Prostate gland (tissue), 2 donors: Measurements from ENCODE around the gene PLTP. TPM values are rescaled to one million over a fixed set of nuclear protein-coding genes. Genes with fewer than 3 reads are reported as not detected.

Source experiments
- DNase-seq: peaks from one replicate; pipeline ENCODE4 v3.0.0-alpha.2; 2019; ENCODE audit warnings: low spot score
- H3K27ac ChIP-seq, 2 donors: fragments of 200-600 bp; sonication (generic); 2 replicates each; pipeline ENCODE4 v1.5.1; 2017 to 2019
- H3K27me3 ChIP-seq: fragments of 200-600 bp; sonication (generic); replicated peaks from 2 replicates; pipeline ENCODE4 v1.5.1; 2019; ENCODE audit not compliant: insufficient read depth
- H3K36me3 ChIP-seq, 2 donors: fragments of 200-600 bp; sonication (generic); 1 replicate in 1 of 2; 2 replicates in 1 of 2; pipeline versions ENCODE4 v1.5.1 to v1.8.1; 2017 to 2019
- H3K4me1 ChIP-seq: fragments of 200-600 bp; sonication (generic); replicated peaks from 2 replicates; pipeline ENCODE4 v1.5.1; 2019
- H3K4me3 ChIP-seq, 2 donors: fragments of 200-600 bp; sonication (generic); 2 replicates each; pipeline ENCODE4 v1.5.1; 2017 to 2019
- H3K9me3 ChIP-seq: fragments of 200-600 bp; sonication (generic); 2 replicates; pipeline ENCODE4 v1.5.1; 2017
- POLR2A ChIP-seq: fragments of 450-650 bp; IDR thresholded peaks from one replicate; pipeline ENCODE4 v1.6.1; 2016; ENCODE audit warnings: antibody characterized with exemption, mild to moderate bottlenecking
- POLR2AphosphoS5 ChIP-seq: sonication (generic); formaldehyde crosslinking; IDR thresholded peaks from one replicate; pipeline ENCODE4 v1.6.1; 2017; ENCODE audit warnings: antibody characterized with exemption
- WGBS: methylation state at CpG from one replicate; pipeline ENCODE4 v1.1.5; 2018; 5-methylcytosine and 5-hydroxymethylcytosine counted together
- intact Hi-C: fragments of 100-400 bp; cut with DNase I; formaldehyde crosslinking; loops from one replicate; pipeline ENCODE4 v1.14.2; 2022
- total RNA-seq, 2 donors: library from RNA; depleted of rRNA; stranded (reverse); fragments of >200 nt; gene quantifications; one replicate each; pipeline ENCODE4 v1.1.0, GENCODE V29; 2016
- TF ChIP-seq, protein P1 (sequence below), 4 experiments: fragments of 200-600 bp in 2 of 4; fragments of 450-650 bp in 2 of 4; sonication (generic) in 2 of 4; IDR thresholded peaks; 1 replicate in 3 of 4; 2 replicates in 1 of 4; pipeline ENCODE4 v1.5.1; 2016 to 2019; ENCODE audit warnings: antibody characterized with exemption in 4 of 4, mild to moderate bottlenecking in 2 of 4, moderate library complexity in 2 of 4

PLTP gene
- total RNA-seq, 2 donors from 2014 or later, result 29.4 to 101 TPM

DNA sequence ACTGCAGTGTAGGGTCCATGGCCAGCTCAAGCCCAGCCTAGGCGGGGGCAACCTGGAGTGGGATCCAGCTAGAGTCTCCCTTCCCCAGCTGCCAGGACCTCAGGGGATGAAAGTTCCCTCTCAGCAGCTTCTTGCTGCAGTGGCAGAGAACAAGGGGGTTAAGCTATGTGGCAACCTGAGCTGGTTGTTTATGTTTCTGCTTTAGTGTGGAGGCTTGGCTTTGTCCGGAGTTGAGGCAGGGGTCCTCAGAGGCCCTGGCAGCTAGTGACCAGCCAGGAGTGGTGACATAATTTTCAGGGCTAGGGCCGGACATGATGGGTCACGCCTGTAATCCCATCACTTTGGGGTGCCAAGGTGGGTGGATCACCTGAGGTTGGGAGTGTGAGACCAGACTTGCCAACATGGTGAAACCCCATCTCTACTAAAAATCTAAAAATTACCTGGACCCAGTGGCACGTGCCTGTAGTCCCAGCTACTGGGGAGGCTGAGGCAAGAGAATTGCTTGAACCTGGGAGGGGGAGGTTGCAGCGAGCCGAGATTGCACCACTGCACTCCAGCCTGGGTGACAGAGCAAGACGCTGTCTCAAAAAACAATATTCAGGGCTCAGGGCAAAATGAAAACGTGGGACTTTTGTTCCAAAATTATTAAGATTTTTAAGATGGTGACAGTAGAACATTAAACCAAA lies 14.0 kb upstream of the PLTP start:
- no peaks in the 10 kb centered on the region for H3K36me3 ChIP-seq
- WGBS, result 60% methylated on average over 9 of the region's 9 CpGs
- no peaks in the 10 kb centered on the region for H3K27me3 ChIP-seq
- no peak overlapping the region for H3K4me3 ChIP-seq
- intact Hi-C loops, result no loop called here
- no peaks in the 10 kb centered on the region for H3K9me3 ChIP-seq
- no peak overlapping the region for H3K27ac ChIP-seq
- TF ChIP-seq POLR2AphosphoS5, result no peak
- no peaks in the 10 kb centered on the region for H3K4me1 ChIP-seq
- DNase-seq, result no peak

DNA sequence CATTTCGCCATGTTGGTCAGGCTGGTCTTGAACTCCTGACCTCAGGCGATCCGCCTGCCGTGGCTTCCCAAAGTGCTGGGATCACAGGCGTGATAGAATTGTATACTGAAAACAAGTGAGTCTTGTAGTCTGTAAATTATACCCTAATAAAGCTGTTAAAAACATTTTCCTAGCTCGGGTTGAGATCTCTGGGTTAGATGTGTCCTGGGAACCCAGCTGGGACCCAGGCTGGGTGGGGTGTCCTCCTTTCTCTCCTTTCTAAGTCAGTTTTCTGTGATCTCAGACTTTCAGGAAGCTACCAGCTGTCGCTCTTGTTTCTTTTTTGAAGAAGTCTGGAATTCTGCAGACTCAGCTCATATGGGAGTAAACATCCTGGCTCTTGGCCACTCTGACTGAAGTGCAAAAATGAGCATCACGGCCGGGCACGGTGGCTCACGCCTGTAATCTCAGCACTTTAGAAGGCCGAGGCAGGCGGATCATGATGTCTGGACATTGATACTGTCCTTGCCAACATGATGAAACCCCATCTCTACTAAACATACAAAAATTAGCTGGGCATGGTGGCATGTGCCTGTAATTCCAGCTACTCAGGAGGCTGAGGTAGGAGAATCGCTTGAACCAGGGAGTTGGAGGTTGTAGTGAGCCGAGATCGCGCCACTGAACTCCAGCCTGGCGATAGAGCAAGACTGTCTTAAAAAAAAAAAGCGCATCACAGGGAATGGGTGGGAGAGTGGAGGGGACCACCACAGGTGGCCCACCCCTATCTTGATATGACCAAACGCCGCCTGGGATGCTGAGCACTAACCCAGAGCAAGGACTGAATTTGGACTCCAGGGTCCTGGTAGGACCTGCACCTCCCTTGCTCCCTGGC lies 12.7 kb upstream of the PLTP start:
- DNase-seq, result no peak
- H3K9me3 ChIP-seq, result no peaks in the 10 kb centered on the region
- no peaks in the 10 kb centered on the region for H3K36me3 ChIP-seq
- no peak for TF ChIP-seq POLR2A
- peak; percentile 24 for TF ChIP-seq POLR2AphosphoS5
- TF ChIP-seq, protein P1, sequence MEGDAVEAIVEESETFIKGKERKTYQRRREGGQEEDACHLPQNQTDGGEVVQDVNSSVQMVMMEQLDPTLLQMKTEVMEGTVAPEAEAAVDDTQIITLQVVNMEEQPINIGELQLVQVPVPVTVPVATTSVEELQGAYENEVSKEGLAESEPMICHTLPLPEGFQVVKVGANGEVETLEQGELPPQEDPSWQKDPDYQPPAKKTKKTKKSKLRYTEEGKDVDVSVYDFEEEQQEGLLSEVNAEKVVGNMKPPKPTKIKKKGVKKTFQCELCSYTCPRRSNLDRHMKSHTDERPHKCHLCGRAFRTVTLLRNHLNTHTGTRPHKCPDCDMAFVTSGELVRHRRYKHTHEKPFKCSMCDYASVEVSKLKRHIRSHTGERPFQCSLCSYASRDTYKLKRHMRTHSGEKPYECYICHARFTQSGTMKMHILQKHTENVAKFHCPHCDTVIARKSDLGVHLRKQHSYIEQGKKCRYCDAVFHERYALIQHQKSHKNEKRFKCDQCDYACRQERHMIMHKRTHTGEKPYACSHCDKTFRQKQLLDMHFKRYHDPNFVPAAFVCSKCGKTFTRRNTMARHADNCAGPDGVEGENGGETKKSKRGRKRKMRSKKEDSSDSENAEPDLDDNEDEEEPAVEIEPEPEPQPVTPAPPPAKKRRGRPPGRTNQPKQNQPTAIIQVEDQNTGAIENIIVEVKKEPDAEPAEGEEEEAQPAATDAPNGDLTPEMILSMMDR (IDR thresholded peaks at IDR 0.05), result no peak
- intact Hi-C loops, result no loop called here
- H3K27ac ChIP-seq, result peak overlapping the region in 1 of 2 donors; percentile 52
- H3K27me3 ChIP-seq, result no peaks in the 10 kb centered on the region
- H3K4me1 ChIP-seq, result no peaks in the 10 kb centered on the region
- no peak overlapping the region for H3K4me3 ChIP-seq
- WGBS, result 46% methylated on average over 21 of the region's 21 CpGs

DNA sequence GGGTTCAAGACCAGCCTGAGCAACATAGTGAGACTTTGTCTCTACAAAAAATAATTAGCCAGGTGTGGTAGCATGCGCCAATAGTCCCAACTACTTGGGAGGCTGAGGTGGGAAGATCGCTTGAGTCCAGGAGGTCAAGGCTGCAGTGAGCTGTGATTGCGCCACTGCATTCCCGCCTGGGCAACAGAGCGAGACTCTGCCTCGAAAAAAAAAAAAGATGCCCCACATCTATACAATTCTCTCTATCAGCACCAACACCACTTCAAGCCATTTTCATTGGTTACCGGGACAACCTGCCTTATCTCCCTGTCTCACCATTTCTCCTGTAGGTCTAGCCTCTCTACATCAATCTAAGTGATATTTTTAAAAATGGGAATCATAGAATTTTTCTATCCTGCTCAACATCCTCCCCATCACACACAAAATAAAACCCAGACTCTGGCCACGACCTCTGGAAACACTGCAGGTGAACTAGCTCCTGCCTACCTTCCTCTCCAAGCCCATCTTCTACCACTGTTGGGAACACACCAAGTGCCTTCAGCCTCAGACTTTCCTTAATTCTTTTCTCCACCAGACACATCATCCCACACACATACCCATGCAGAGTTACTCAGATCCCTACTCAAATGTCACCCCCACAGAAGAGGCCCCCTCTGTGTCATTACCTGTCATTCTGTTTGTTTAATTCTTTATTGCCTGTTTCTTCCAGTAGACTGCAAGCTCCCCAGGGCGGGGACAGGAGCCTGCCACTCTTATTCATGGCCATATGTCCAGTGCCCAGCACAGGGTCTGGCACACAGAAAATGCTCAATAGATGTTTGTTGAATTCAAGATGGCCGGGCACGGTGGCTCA lies 9.6 kb upstream of the PLTP start:
- no peak overlapping the region for H3K27ac ChIP-seq
- TF ChIP-seq, protein P1 (IDR thresholded peaks at IDR 0.05), result no peak
- TF ChIP-seq POLR2A, result no peak
- no peak for TF ChIP-seq POLR2AphosphoS5
- WGBS, result 83% methylated on average over 11 of the region's 11 CpGs

GRCh38 chr20:45920462-45921336 lies 8.7 kb upstream of the PLTP start:
- intact Hi-C loops, result no loop called here
- Histone ChIP-seq H3K9me3 (no peaks in the 10 kb centered on the region), H3K4me1 (no peaks in the 10 kb centered on the region), H3K27ac (peak overlapping the region in 1 of 2 donors; percentile 3), H3K4me3 (no peak overlapping the region), H3K27me3 (no peaks in the 10 kb centered on the region), H3K36me3 (no peaks in the 10 kb centered on the region)
- no peak for TF ChIP-seq POLR2AphosphoS5
- no peak for TF ChIP-seq POLR2A
- TF ChIP-seq, protein P1 (IDR thresholded peaks at IDR 0.05), result no peak
- 73% methylated on average over 9 of the region's 9 CpGs for WGBS
- DNase-seq, result no peak

More for the DNA sequence above, 9.6 kb upstream of the PLTP start:
- no peak overlapping the region for H3K4me3 ChIP-seq
- no peaks in the 10 kb centered on the region for H3K4me1 ChIP-seq
- H3K36me3 ChIP-seq, result no peaks in the 10 kb centered on the region
- H3K9me3 ChIP-seq, result no peaks in the 10 kb centered on the region
- intact Hi-C loops, result no loop called here
- no peak for DNase-seq
- H3K27me3 ChIP-seq, result no peaks in the 10 kb centered on the region
